DND-41 (cell line): ENCODE results near the gene GNB1L.

Experiments used
- EZH2 ChIP-seq: IDR thresholded peaks from 3 replicates; pipeline ENCODE4 v1.6.1; 2012; ENCODE audit warnings: borderline replicate concordance, low read depth, mild to moderate bottlenecking, moderate library complexity, low read length, inconsistent platforms; ENCODE audit not compliant: severe bottlenecking
- TF ChIP-seq, protein P1 (sequence below): IDR thresholded peaks from 2 replicates; pipeline ENCODE4 v1.5.1; 2012; ENCODE audit warnings: borderline replicate concordance, low read length, moderate library complexity, mild to moderate bottlenecking; ENCODE audit not compliant: poor library complexity, severe bottlenecking; ENCODE audit errors: extremely low read depth

DNA sequence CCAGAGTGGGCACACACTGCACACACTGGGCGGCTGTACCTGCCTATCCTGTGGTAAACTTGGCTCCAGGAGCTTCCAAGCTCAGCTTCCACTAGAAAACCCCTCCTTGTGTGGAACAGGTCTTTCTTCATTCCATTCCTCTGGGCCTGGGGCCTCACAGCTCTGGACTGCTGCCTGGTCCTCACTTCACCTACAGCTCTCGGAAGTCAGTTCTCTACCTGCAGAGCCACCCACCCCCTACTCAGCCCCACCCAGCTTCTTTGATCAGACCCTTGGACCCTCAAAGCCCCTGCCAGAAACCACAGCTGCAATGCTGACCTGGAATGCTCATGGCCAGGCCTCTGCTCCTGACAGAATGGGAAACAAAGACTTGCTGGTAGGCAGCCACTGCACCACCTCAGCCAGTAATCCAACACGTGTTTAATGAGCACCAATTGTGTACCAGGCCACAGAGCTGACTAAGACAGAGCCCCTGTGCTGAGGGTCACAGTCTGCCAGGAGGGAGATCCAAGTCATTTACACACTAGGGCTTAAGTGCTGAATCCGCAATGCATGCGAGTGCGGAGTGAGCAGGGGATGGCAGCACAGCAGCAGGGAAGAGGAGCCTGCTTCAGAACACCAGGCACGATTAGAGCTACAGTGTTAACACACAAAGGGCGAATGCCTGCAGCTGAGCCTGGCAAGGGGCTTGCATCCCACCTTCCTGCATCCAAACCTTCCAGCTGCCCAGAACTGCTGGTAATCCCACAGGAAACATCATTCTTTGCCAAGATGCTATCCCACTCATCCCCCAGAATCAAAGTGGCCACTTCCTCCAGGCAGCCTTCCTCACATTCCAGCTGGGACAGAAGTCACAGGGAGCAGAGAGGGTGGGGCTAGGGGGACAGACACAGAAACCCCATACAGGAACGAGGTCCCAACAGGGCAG, 4.6 kb downstream of the GNB1L start:
- TF ChIP-seq, protein P1, sequence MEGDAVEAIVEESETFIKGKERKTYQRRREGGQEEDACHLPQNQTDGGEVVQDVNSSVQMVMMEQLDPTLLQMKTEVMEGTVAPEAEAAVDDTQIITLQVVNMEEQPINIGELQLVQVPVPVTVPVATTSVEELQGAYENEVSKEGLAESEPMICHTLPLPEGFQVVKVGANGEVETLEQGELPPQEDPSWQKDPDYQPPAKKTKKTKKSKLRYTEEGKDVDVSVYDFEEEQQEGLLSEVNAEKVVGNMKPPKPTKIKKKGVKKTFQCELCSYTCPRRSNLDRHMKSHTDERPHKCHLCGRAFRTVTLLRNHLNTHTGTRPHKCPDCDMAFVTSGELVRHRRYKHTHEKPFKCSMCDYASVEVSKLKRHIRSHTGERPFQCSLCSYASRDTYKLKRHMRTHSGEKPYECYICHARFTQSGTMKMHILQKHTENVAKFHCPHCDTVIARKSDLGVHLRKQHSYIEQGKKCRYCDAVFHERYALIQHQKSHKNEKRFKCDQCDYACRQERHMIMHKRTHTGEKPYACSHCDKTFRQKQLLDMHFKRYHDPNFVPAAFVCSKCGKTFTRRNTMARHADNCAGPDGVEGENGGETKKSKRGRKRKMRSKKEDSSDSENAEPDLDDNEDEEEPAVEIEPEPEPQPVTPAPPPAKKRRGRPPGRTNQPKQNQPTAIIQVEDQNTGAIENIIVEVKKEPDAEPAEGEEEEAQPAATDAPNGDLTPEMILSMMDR, result no peak
- no peak for TF ChIP-seq EZH2
